ENCODE results near the gene OSBP2. TPM values are rescaled to one million over a fixed set of nuclear protein-coding genes. Genes with fewer than 3 reads are reported as not detected.

The OSBP2 gene
- total RNA-seq, 1 donor from 2014 or later, result 22.2 TPM

- intact Hi-C loops (cut with micrococcal nuclease), result no loop called here
- Histone ChIP-seq H3K9me3 (replicated peaks) (no peaks in the 10 kb centered on the region), H3K4me1 (peaks cover 12% of the 10 kb centered on the region), H3K27me3 (ENCODE audit: low read depth) (peaks cover 71% of the 10 kb centered on the region), H3K4me3 (no peak overlapping the region), H3K36me3 (no peaks in the 10 kb centered on the region), H3K27ac (replicated peaks) (no peak overlapping the region)
- TF ChIP-seq CTCF (IDR thresholded peaks at IDR 0.05; ENCODE audit: borderline replicate concordance), result no peak
- DNase-seq, result no peak
These were observed 126.7 kb downstream of the OSBP2 start for GRCh38 chr22:30821381-30821780.

GRCh38 chr22:30821863-30822215 is 127.2 kb downstream of the OSBP2 start:
- intact Hi-C loops (cut with micrococcal nuclease), result no loop called here
- DNase-seq, result no peak
- Histone ChIP-seq H3K4me3 (peak overlapping the region; percentile 69), H3K27ac (replicated peaks) (no peak overlapping the region), H3K27me3 (ENCODE audit: low read depth) (peaks cover 71% of the 10 kb centered on the region), H3K36me3 (no peaks in the 10 kb centered on the region), H3K4me1 (peaks cover 12% of the 10 kb centered on the region), H3K9me3 (replicated peaks) (no peaks in the 10 kb centered on the region)
- no peak for TF ChIP-seq CTCF (IDR thresholded peaks at IDR 0.05; ENCODE audit: borderline replicate concordance)

GRCh38 chr22:30822216-30823014 is 127.7 kb downstream of the OSBP2 start:
- intact Hi-C loops (cut with micrococcal nuclease), result no loop called here
- H3K4me1 ChIP-seq, result peaks cover 12% of the 10 kb centered on the region
- TF ChIP-seq CTCF (IDR thresholded peaks at IDR 0.05; ENCODE audit: borderline replicate concordance), result peak; percentile 14
- H3K4me3 ChIP-seq, result peak overlapping the region; percentile 69
- H3K27me3 ChIP-seq (ENCODE audit: low read depth), result peaks cover 71% of the 10 kb centered on the region
- no peak for DNase-seq
- no peaks in the 10 kb centered on the region for H3K36me3 ChIP-seq
- no peak overlapping the region for H3K27ac ChIP-seq (replicated peaks)
- H3K9me3 ChIP-seq (replicated peaks), result no peaks in the 10 kb centered on the region

DNA sequence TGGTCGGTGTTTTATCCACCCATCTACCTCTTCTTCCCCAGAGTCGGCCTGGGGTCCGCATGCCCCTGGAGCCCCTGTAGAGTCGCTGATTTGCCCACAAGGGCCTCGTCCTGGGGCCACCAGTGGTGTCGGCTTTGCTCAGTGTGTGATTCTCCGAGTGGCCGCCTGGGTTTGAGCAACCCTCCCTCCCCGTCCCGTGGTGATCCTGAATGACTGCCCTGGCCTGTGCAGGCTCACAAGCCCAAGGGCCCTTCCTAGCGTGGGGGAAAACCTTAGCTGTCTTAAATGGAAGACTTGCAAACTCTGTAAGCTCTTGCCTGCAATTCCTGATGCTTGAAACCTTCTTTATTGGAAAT is 128.3 kb downstream of the OSBP2 start:
- Histone ChIP-seq H3K9me3 (replicated peaks) (no peaks in the 10 kb centered on the region), H3K27ac (replicated peaks) (no peak overlapping the region), H3K27me3 (ENCODE audit: low read depth) (peaks cover 71% of the 10 kb centered on the region), H3K36me3 (no peaks in the 10 kb centered on the region), H3K4me1 (peaks cover 12% of the 10 kb centered on the region), H3K4me3 (peak overlapping the region; percentile 69)
- DNase-seq, result no peak
- TF ChIP-seq CTCF (IDR thresholded peaks at IDR 0.05; ENCODE audit: borderline replicate concordance), result no peak
- intact Hi-C loops (cut with micrococcal nuclease), result no loop called here

- TF ChIP-seq CTCF (IDR thresholded peaks at IDR 0.05; ENCODE audit: borderline replicate concordance), result no peak
- intact Hi-C loops (cut with micrococcal nuclease), result no loop called here
- no peak for DNase-seq
- Histone ChIP-seq H3K4me1 (peaks cover 12% of the 10 kb centered on the region), H3K4me3 (no peak overlapping the region), H3K27me3 (ENCODE audit: low read depth) (peaks cover 68% of the 10 kb centered on the region), H3K9me3 (replicated peaks) (no peaks in the 10 kb centered on the region), H3K27ac (replicated peaks) (no peak overlapping the region), H3K36me3 (no peaks in the 10 kb centered on the region)
These were observed 129.4 kb downstream of the OSBP2 start for GRCh38 chr22:30824096-30824495.

Measured in left ventricle myocardium inferior (tissue), 1 donor.